ENCODE results near the gene HCN3. TPM values are rescaled to one million over a fixed set of nuclear protein-coding genes. Genes with fewer than 3 reads are reported as not detected.
A peak's percentile ranks its signal among the peaks of the same experiment; 100 is the strongest.

Gene HCN3
- total and polyA plus RNA-seq, 2 of the 13 experiments (the other 11 are each of a cell fraction or from before 2014, with no cell fraction given), result 2.4 to 10.2 TPM

DNA sequence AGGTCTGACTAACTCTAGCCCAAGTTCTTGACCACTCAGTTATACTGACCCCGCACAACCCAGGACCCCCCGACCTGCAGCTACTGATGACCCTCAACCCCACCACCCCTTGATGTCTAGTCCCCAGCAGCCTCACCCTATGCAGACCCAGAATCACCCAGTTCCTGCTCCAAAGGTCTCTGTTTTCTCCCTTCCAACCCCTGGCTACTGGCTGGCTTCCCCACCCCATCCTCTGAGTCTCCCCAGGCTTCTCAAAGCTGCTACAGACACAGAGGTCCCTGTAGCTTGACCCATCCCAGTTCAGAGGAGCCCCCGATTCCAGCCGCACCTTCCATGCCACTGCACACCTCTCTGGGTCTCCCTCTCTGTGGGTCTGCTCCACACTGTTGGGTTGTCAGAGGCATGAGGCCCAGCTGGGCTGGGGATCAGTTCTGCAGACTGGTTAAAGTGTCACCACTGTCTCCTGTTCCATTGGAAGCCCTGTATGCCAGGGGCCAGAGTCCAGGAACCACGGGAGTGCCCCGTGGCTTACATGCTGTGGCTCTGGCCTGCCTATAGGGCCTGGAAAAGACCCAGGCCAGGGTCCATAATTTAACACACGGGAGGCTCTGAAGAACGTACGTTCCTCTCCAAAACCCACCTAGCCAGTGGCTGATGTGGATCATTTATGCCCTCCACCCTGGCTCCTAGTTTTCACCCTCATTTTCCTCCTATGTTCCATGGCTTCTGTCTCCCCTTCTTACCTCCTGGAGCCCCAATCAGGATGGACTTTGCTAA lies 23.5 kb downstream of the HCN3 start (continued):
- TF ChIP-seq ASH2L (IDR thresholded peaks at IDR 0.05; ENCODE audit: insufficient read length, low read depth, low read length) (peak; percentile 57), ZFX (CRISPR knock-in tag; IDR thresholded peaks at IDR 0.05; ENCODE audit: low read depth) (peak; percentile 99), ZNF510 (CRISPR knock-in tag; IDR thresholded peaks at IDR 0.05; ENCODE audit: low read depth) (0 out of 2 replicates have a peak, but pooled peaks have one; percentile 73), HNF1B (CRISPR knock-in tag; IDR thresholded peaks at IDR 0.05) (peak; percentile 99), NFYC (CRISPR knock-in tag; IDR thresholded peaks at IDR 0.05) (peak; percentile 52; the same call in 1 of the 2 replicates), GABPB1 (CRISPR knock-in tag; IDR thresholded peaks at IDR 0.05) (peak; percentile 21; the same call in 1 of the 2 replicates), DPF2 (CRISPR knock-in tag; IDR thresholded peaks at IDR 0.05; ENCODE audit: borderline replicate concordance, low read depth) (0 out of 2 replicates have a peak, but pooled peaks have one; percentile 63), NCOA2 (CRISPR knock-in tag; IDR thresholded peaks at IDR 0.05) (peak; percentile 72), SP5 (CRISPR knock-in tag; IDR thresholded peaks at IDR 0.05; ENCODE audit: borderline replicate concordance, low read depth) (0 out of 2 replicates have a peak, but pooled peaks have one; percentile 20), GATAD1 (CRISPR knock-in tag; IDR thresholded peaks at IDR 0.05) (peak; percentile 71), REPIN1 (CRISPR knock-in tag; IDR thresholded peaks at IDR 0.05; ENCODE audit: borderline replicate concordance, low read depth) (peak; percentile 87; the same call in 1 of the 2 replicates), NFE2L1 (CRISPR knock-in tag; IDR thresholded peaks at IDR 0.05; ENCODE audit: borderline replicate concordance) (no peak), TFDP1 (CRISPR knock-in tag; IDR thresholded peaks at IDR 0.05; ENCODE audit: borderline replicate concordance) (peak; percentile 62; the same call in 1 of the 2 replicates), ZNF557 (CRISPR knock-in tag; IDR thresholded peaks at IDR 0.05) (peak; percentile 74; the same call in 1 of the 2 replicates), NFAT5 (CRISPR knock-in tag; IDR thresholded peaks at IDR 0.05) (peak; percentile 90), GLI4 (CRISPR knock-in tag; IDR thresholded peaks at IDR 0.05; ENCODE audit: borderline replicate concordance) (peak; percentile 64; the same call in 1 of the 2 replicates), GABPA (IDR thresholded peaks at IDR 0.05; ENCODE audit: low read depth, low read length) (no peak), GABPA (CRISPR knock-in tag; IDR thresholded peaks at IDR 0.05; ENCODE audit: low read depth) (peak; percentile 29; the same call in 1 of the 2 replicates), GATAD2A (CRISPR knock-in tag; IDR thresholded peaks at IDR 0.05) (peak; percentile 93), HOXD1 (CRISPR knock-in tag; IDR thresholded peaks at IDR 0.05) (peak; percentile 81; the same call in 1 of the 2 replicates), ZNF746 (CRISPR knock-in tag; IDR thresholded peaks at IDR 0.05) (peak; percentile 34; the same call in 1 of the 2 replicates), KDM4B (CRISPR knock-in tag; IDR thresholded peaks at IDR 0.05) (peak; percentile 90)
